Effector memory CD4-positive, alpha-beta T cell (primary cell): Measurements from ENCODE around the gene CHAF1B.

Experiments used
- DNase-seq, 3 donors: peaks; one replicate each; pipeline ENCODE4 v3.0.0-alpha.2; 2020
- H3K27ac ChIP-seq: 2 replicates; pipeline ENCODE4 v1.7.0; 2013; ENCODE audit warnings: mild to moderate bottlenecking, low read length, moderate library complexity; ENCODE audit not compliant: insufficient read depth, poor library complexity, severe bottlenecking
- H3K27me3 ChIP-seq: replicated peaks from 2 replicates; pipeline ENCODE4 v1.7.0; 2013; ENCODE audit warnings: mild to moderate bottlenecking, low read length; ENCODE audit not compliant: insufficient read depth, control insufficient read depth, poor library complexity, severe bottlenecking
- H3K36me3 ChIP-seq: 2 replicates; pipeline ENCODE4 v1.7.0; 2013; ENCODE audit warnings: mild to moderate bottlenecking, low read length, moderate library complexity; ENCODE audit not compliant: control insufficient read depth, insufficient read depth
- H3K4me1 ChIP-seq: 2 replicates; pipeline ENCODE4 v1.7.0; 2013; ENCODE audit warnings: low read length, mild to moderate bottlenecking; ENCODE audit not compliant: control insufficient read depth, insufficient read depth, poor library complexity, severe bottlenecking
- H3K4me3 ChIP-seq: 2 replicates; pipeline ENCODE4 v1.7.0; 2013; ENCODE audit warnings: low read length, low read depth, mild to moderate bottlenecking; ENCODE audit not compliant: insufficient read depth, poor library complexity, severe bottlenecking
- H3K9me3 ChIP-seq: 2 replicates; pipeline ENCODE4 v1.7.0; 2013; ENCODE audit warnings: mild to moderate bottlenecking, low read length, moderate library complexity; ENCODE audit not compliant: control insufficient read depth

Gene CHAF1B

GRCh38 chr21:36436829-36437744, 51.9 kb downstream of the CHAF1B start:
- Histone ChIP-seq H3K9me3 (no peaks in the 10 kb centered on the region), H3K4me1 (no peaks in the 10 kb centered on the region), H3K4me3 (no peak overlapping the region), H3K36me3 (no peaks in the 10 kb centered on the region), H3K27me3 (no peaks in the 10 kb centered on the region), H3K27ac (no peak overlapping the region)
- DNase-seq = no peak

GRCh38 chr21:36437745-36438128, 52.5 kb downstream of the CHAF1B start:
- H3K36me3 ChIP-seq = no peaks in the 10 kb centered on the region

GRCh38 chr21:36441715-36442114, 56.5 kb downstream of the CHAF1B start:
- H3K36me3 ChIP-seq = no peaks in the 10 kb centered on the region
- H3K4me3 ChIP-seq = no peak overlapping the region
- no peak for DNase-seq
- H3K27me3 ChIP-seq = no peaks in the 10 kb centered on the region
- no peaks in the 10 kb centered on the region for H3K4me1 ChIP-seq
- H3K27ac ChIP-seq = no peak overlapping the region
- H3K9me3 ChIP-seq = no peaks in the 10 kb centered on the region

More at GRCh38 chr21:36437745-36438128, 52.5 kb downstream of the CHAF1B start:
- no peak for DNase-seq
- H3K27me3 ChIP-seq = no peaks in the 10 kb centered on the region
- H3K4me3 ChIP-seq = no peak overlapping the region
- H3K9me3 ChIP-seq = no peaks in the 10 kb centered on the region
- no peaks in the 10 kb centered on the region for H3K4me1 ChIP-seq
- no peak overlapping the region for H3K27ac ChIP-seq

GRCh38 chr21:36446301-36446700, 61.1 kb downstream of the CHAF1B start:
- no peaks in the 10 kb centered on the region for H3K36me3 ChIP-seq
- no peak overlapping the region for H3K4me3 ChIP-seq
- no peak overlapping the region for H3K27ac ChIP-seq
- no peak for DNase-seq
- H3K4me1 ChIP-seq = no peaks in the 10 kb centered on the region
- H3K27me3 ChIP-seq = no peaks in the 10 kb centered on the region
- no peaks in the 10 kb centered on the region for H3K9me3 ChIP-seq

GRCh38 chr21:36450511-36450910, 65.3 kb downstream of the CHAF1B start:
- Histone ChIP-seq H3K36me3 (no peaks in the 10 kb centered on the region), H3K4me1 (no peaks in the 10 kb centered on the region), H3K27me3 (no peaks in the 10 kb centered on the region), H3K4me3 (no peak overlapping the region), H3K9me3 (no peaks in the 10 kb centered on the region), H3K27ac (no peak overlapping the region)
- no peak for DNase-seq

DNA sequence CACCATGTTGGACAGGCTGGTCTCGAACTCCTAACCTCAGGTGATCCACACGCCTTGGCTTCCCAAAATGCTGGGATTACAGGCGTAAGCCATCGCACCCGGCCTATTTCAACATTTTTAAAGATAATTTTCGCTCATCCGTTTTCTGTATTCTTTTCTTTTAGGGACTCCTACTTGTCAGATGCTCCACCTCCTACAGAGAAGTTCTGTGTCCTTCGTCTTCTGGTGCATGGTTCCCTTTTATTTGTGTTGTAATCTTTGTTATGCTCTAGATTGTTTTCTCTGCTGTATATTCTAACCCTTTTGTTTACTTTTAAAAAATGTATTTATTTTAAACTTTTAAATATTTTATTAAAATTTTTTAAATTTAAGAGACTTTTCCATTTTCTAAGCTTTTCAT, 66.3 kb downstream of the CHAF1B start:
- H3K27ac ChIP-seq = no peak overlapping the region
- H3K4me1 ChIP-seq = no peaks in the 10 kb centered on the region
- no peak for DNase-seq
- H3K9me3 ChIP-seq = no peaks in the 10 kb centered on the region
- no peaks in the 10 kb centered on the region for H3K36me3 ChIP-seq
- H3K4me3 ChIP-seq = no peak overlapping the region
- H3K27me3 ChIP-seq = no peaks in the 10 kb centered on the region

DNA sequence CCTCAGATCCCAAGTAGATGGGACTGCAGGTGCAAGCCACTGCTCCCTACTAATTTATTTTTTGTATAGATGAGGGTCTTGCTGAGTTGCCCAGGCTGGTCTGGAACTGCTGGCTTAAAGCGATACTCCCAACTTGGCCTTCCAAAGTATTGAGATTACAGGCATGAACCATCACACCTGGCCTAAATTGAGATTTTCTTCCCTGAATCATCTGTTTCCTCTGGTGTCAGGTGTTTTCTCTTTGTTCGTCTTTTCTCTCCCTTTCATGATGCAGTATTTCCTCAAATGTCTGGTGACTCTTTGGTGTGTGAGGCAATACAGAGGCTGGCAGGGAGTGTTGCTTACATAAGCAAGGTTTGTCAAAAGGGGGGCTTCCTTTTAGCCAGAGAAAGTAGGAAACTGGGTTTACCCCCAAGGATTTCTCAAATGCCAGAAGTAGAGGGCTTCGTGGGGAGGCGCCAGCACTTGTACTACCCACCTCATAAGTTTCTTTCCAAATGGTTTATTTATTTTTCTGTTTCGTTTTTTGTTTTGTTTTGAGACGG, 67.2 kb downstream of the CHAF1B start:
- no peak for DNase-seq
- H3K27me3 ChIP-seq = no peaks in the 10 kb centered on the region
- no peaks in the 10 kb centered on the region for H3K36me3 ChIP-seq
- no peak overlapping the region for H3K4me3 ChIP-seq
- no peaks in the 10 kb centered on the region for H3K9me3 ChIP-seq
- H3K4me1 ChIP-seq = no peaks in the 10 kb centered on the region
- H3K27ac ChIP-seq = no peak overlapping the region

DNA sequence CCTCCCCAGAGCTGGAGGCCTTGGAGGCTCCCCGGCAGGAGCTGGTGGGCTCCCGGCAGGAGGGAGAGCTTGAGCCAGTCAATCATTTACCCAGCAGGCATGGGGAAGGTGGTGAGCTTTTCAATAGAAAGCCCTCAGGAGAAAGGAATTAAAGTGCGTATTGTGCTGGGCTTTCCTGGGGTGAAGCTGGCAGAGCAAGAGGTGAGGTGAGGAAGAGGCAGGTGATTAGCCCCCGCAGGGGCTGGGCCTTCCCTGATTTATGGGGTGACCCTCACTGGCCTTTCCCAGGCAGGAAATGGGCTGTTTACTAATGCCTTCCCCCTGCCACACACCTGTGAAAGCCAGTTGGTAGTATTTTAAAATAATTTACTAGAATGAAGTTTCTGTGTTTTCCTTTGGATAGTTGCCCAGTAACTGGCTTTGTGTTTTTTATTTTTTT, 68.9 kb downstream of the CHAF1B start:
- H3K4me1 ChIP-seq = no peaks in the 10 kb centered on the region
- DNase-seq = no peak
- H3K27ac ChIP-seq = no peak overlapping the region
- H3K36me3 ChIP-seq = no peaks in the 10 kb centered on the region
- no peak overlapping the region for H3K4me3 ChIP-seq
- H3K27me3 ChIP-seq = no peaks in the 10 kb centered on the region
- H3K9me3 ChIP-seq = no peaks in the 10 kb centered on the region

DNA sequence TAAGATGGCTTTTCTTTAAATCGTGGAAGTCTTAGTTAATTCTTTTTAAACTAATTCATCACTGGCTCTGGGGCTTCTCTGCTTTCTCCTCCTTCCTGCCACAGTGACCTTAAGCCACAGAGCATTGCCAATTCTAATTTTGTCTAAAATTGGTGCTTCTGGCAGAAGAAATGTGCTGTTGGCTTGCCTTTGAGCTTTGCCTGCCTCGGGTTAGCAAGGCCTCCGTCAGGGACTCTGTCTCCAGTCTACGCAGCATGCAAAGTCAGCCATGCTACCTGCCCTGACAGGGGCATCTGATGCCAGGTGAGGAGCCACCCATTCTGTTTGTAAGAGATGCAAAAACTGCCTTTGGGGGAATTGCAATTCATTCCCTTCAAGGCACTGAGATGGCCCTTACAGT, 69.5 kb downstream of the CHAF1B start:
- no peak overlapping the region for H3K27ac ChIP-seq
- DNase-seq = no peak
- no peaks in the 10 kb centered on the region for H3K4me1 ChIP-seq
- H3K9me3 ChIP-seq = no peaks in the 10 kb centered on the region
- no peaks in the 10 kb centered on the region for H3K36me3 ChIP-seq
- no peaks in the 10 kb centered on the region for H3K27me3 ChIP-seq
- no peak overlapping the region for H3K4me3 ChIP-seq

DNA sequence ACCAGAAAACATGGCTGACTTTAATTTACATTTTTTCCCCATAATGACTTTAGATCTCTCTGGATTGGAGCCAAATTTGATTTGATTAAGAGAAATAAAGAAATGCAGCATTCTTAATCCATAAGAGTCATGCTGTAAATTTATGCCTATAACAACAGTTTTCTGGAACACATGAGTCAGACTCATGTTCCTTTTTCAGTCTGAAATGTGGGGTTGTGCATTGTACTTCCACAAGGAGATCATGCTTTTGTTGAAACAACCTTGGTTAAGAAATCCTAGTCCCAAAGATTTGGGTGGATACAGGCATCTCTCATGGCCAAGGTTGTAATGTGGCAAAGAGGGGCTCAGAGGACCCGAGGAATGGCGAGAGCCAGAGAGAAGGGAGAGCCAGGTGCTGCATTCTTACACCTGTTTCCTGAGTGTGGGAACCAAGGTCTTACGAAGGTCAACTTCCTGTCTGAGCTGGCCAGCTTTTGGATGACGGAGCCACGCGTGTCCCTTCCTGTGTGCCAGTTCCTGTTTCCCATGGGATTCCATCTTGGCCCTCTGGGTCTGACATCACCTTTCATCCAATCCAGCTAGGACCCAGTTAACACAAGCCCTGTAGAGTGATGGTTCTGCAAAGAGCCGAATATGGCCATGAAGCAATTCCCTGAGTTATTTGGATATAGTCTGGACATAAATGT, 71.7 kb downstream of the CHAF1B start:
- no peaks in the 10 kb centered on the region for H3K9me3 ChIP-seq
- no peaks in the 10 kb centered on the region for H3K27me3 ChIP-seq
- H3K4me3 ChIP-seq = no peak overlapping the region
- no peaks in the 10 kb centered on the region for H3K36me3 ChIP-seq
- H3K27ac ChIP-seq = no peak overlapping the region
- no peaks in the 10 kb centered on the region for H3K4me1 ChIP-seq
- DNase-seq = no peak
